ENCODE results near the gene KRTAP22-2.

KRTAP22-2 gene

GRCh38 chr21:30561957-30562356 is 28.2 kb downstream of the KRTAP22-2 start:
- DNase-seq, result no peak

- no peak for DNase-seq
Observed at GRCh38 chr21:30561264-30561895, 28.8 kb downstream of the KRTAP22-2 start, which contains the start of gene KRTAP19-7. Gene KRTAP19-7, minus strand, starts transcription at chr21:30561314. Its CDS starts 25 bp downstream, at chr21:30561289.

- no peak for DNase-seq
Observed at GRCh38 chr21:30555095-30555494, 35.1 kb downstream of the KRTAP22-2 start.

- DNase-seq, result no peak
Observed at GRCh38 chr21:30552782-30553181, 37.4 kb downstream of the KRTAP22-2 start.

GRCh38 chr21:30541764-30542163 is 48.4 kb downstream of the KRTAP22-2 start, which contains the start of gene KRTAP19-6:
Gene KRTAP19-6, minus strand, starts transcription at chr21:30541864. Its CDS starts 31 bp downstream, at chr21:30541833.
- no peak for DNase-seq
